ENCODE measurements around the gene DKK2.

DKK2 gene

DNA sequence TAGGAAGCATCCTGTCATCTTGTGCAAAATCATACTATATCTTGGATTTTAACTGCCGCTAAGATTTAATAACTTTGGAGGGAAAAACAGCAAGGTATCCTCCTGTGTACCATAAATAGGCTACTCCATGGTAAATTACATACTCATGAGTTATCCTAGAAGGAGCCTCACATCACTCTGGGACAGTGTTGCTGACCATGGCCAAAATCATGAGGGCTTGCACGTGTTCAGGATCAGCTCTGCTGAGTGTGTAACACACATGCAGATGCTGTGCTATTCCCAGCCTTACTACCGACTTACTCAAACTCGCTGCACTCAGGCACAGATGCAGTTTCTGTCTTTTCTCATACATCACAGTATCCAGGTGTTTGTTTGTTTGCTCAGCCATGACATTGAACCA, 56.6 kb downstream of the DKK2 start:
- Histone ChIP-seq H3K27ac (ENCODE audit: low read depth, low read length) (no peak overlapping the region), H3K9me3 (ENCODE audit: control insufficient read depth, insufficient read depth, low read depth, low read length) (no peaks in the 10 kb centered on the region), H3K27me3 (ENCODE audit: control insufficient read depth, insufficient read depth, low read length) (no peaks in the 10 kb centered on the region), H3K4me1 (ENCODE audit: control insufficient read depth, insufficient read depth, low read length) (peaks cover 23% of the 10 kb centered on the region), H3K9ac (ENCODE audit: low read length) (no peak overlapping the region), H3K4me3 (ENCODE audit: low read depth, low read length) (no peak overlapping the region), H3K36me3 (ENCODE audit: control insufficient read depth, insufficient read depth, low read length) (no peaks in the 10 kb centered on the region)

DNA sequence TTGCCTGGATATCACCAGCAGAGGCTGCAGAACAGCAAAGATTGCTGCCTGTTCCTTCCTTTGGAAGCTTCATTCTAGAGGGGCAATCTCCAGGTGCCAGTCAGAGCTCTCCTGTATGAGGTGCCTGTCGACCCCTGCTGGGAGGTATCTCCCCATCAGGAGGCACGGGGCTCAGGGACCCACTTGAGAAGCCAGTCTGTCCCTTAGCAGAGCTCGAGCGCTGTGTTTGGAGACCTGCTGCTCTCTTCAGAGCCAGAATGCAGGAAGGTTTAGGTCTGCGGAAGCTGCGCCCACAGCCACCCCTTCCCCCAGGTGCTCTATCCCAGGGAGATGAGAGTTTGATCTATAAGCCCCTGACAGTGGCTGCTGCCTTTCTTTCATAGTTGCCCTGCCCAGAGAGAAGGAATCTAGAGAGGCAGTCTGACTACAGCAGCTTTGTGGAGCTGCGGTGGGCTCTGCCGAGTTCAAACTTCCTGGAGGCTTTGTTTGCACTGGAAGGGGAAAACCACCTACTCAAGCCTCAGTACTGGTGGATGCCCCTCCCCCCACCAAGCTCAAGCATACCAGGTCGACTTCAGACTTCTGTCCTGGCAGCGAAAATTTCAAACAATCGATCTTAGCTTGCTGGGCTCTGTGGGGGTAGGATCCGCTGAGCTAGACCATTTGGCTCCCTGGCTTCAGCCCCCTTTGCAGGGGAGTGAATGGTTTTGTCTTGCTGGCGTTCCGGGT, 57.9 kb downstream of the DKK2 start:
- peak overlapping the region; percentile 46; the same call in 1 of the 2 replicates for H3K27ac ChIP-seq (ENCODE audit: low read depth, low read length)
- peak overlapping the region; percentile 44; the same call in 1 of the 2 replicates for H3K4me3 ChIP-seq (ENCODE audit: low read depth, low read length)

DNA sequence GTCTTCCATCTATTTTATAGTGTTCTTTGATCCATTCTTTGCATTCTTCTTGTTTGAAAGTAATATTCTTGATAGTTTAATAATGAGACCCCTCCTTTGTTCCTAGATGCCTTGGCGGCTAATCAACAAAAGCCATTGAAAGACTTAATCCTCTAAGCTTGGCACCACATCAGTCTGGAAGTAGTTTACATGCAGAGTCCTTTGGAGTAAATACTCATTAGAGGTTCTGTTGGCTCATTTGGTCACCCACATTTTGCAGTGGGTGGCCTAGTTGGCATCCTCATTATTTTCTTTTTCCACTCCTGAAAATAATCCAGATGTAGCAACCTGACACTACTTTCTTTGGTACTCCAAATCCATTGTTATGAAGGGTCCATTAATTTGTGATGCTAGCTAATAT, 64.5 kb downstream of the DKK2 start:
- Histone ChIP-seq H3K4me1 (ENCODE audit: control insufficient read depth, insufficient read depth, low read length) (no peaks in the 10 kb centered on the region), H3K27ac (ENCODE audit: low read depth, low read length) (no peak overlapping the region), H3K36me3 (ENCODE audit: control insufficient read depth, insufficient read depth, low read length) (no peaks in the 10 kb centered on the region), H3K27me3 (ENCODE audit: control insufficient read depth, insufficient read depth, low read length) (no peaks in the 10 kb centered on the region), H3K4me3 (ENCODE audit: low read depth, low read length) (no peak overlapping the region), H3K9me3 (ENCODE audit: control insufficient read depth, insufficient read depth, low read depth, low read length) (no peaks in the 10 kb centered on the region; the same call in 1 of the 2 replicates), H3K9ac (ENCODE audit: low read length) (no peak overlapping the region)

More for the DNA sequence above, 57.9 kb downstream of the DKK2 start:
- H3K9ac ChIP-seq (ENCODE audit: low read length), result peak overlapping the region; percentile 49
- H3K9me3 ChIP-seq (ENCODE audit: control insufficient read depth, insufficient read depth, low read depth, low read length), result no peaks in the 10 kb centered on the region; the same call in 1 of the 2 replicates
- H3K36me3 ChIP-seq (ENCODE audit: control insufficient read depth, insufficient read depth, low read length), result no peaks in the 10 kb centered on the region
- H3K27me3 ChIP-seq (ENCODE audit: control insufficient read depth, insufficient read depth, low read length), result no peaks in the 10 kb centered on the region
- H3K4me1 ChIP-seq (ENCODE audit: control insufficient read depth, insufficient read depth, low read length), result peaks cover 23% of the 10 kb centered on the region

DNA sequence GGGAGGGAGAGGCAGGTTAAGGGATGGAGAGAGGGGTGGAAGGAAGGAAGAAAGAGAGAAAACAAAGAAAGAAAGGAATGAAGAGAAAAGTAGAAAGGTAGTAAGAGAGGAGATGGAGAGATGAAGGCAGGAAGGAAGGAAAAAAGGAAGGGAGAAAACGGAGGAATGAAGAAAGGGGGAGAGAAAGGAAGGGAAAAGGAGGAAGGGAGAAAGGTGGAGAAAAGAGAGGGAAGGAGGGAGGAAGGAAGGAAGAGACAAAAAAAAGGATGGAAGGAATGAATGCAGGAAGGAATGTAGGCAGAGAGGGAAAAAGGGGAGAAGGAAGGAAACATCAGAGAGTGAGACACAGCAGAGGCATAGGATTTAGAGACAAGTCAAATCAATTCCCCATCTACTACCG, 68.2 kb downstream of the DKK2 start:
- no peaks in the 10 kb centered on the region for H3K9me3 ChIP-seq (ENCODE audit: control insufficient read depth, insufficient read depth, low read depth, low read length)
- H3K36me3 ChIP-seq (ENCODE audit: control insufficient read depth, insufficient read depth, low read length), result no peaks in the 10 kb centered on the region
- H3K9ac ChIP-seq (ENCODE audit: low read length), result no peak overlapping the region
- no peaks in the 10 kb centered on the region for H3K4me1 ChIP-seq (ENCODE audit: control insufficient read depth, insufficient read depth, low read length)
- H3K27ac ChIP-seq (ENCODE audit: low read depth, low read length), result no peak overlapping the region
- no peak overlapping the region for H3K4me3 ChIP-seq (ENCODE audit: low read depth, low read length)
- no peaks in the 10 kb centered on the region for H3K27me3 ChIP-seq (ENCODE audit: control insufficient read depth, insufficient read depth, low read length)

DNA sequence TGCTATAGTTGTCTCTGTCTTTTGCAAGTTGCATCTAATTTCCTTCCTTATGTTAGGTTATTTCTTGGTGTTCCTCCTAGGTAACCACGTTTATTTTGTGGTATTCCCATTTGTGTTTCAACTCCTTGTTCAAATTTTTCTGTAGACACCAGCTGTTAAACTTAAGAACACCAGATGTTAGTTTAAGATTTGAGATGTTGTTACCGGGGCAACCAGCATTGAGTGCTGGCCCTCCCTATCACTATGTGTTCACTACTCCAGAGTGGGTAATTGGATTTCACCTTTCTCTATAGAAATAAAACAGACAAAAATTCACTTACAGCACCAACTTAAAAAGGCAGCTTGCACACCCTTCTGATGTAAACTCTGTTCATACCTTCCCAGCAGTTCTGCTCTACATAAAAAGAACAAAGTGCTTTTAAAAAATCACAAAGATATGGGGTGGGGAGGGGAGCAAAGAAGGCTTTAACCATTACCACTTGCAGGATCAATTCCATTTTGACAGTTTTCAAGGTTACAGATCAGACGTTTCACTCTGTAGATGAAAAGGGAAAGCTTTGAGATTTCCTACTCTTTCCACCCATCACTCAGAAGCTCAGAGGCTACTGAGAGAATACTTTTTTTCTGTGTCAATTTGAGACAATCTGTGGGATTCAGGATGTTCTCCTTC, 82.9 kb downstream of the DKK2 start:
- no peaks in the 10 kb centered on the region for H3K27me3 ChIP-seq (ENCODE audit: control insufficient read depth, insufficient read depth, low read length)
- no peak overlapping the region for H3K9ac ChIP-seq (ENCODE audit: low read length)
- H3K4me1 ChIP-seq (ENCODE audit: control insufficient read depth, insufficient read depth, low read length), result no peaks in the 10 kb centered on the region
- no peaks in the 10 kb centered on the region for H3K9me3 ChIP-seq (ENCODE audit: control insufficient read depth, insufficient read depth, low read depth, low read length)
- no peak overlapping the region for H3K27ac ChIP-seq (ENCODE audit: low read depth, low read length)
- H3K36me3 ChIP-seq (ENCODE audit: control insufficient read depth, insufficient read depth, low read length), result no peaks in the 10 kb centered on the region
- no peak overlapping the region for H3K4me3 ChIP-seq (ENCODE audit: low read depth, low read length)

DNA sequence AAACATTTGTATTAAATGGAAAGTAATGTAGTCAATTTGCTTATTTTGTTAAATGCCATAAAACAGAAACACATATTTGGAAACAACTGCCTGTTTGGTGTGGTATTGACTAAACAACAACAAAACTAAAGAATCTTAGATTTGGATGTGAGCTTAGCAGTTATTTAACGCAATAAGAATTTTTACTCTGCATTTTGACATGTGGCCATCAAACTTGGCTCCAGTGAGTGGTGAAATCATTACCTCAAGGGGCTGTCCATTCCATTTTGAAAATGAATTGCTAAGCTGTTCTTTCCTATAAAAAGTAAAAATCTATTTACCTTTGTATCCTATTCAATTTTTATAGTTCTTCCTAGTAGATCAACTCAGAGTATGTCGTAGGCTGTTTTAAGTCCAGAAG, 84.2 kb downstream of the DKK2 start:
- no peak overlapping the region for H3K4me3 ChIP-seq (ENCODE audit: low read depth, low read length)
- no peak overlapping the region for H3K27ac ChIP-seq (ENCODE audit: low read depth, low read length)
- no peaks in the 10 kb centered on the region for H3K4me1 ChIP-seq (ENCODE audit: control insufficient read depth, insufficient read depth, low read length)
- H3K9ac ChIP-seq (ENCODE audit: low read length), result no peak overlapping the region
- no peaks in the 10 kb centered on the region for H3K27me3 ChIP-seq (ENCODE audit: control insufficient read depth, insufficient read depth, low read length)
- no peaks in the 10 kb centered on the region for H3K9me3 ChIP-seq (ENCODE audit: control insufficient read depth, insufficient read depth, low read depth, low read length)
- H3K36me3 ChIP-seq (ENCODE audit: control insufficient read depth, insufficient read depth, low read length), result no peaks in the 10 kb centered on the region

DNA sequence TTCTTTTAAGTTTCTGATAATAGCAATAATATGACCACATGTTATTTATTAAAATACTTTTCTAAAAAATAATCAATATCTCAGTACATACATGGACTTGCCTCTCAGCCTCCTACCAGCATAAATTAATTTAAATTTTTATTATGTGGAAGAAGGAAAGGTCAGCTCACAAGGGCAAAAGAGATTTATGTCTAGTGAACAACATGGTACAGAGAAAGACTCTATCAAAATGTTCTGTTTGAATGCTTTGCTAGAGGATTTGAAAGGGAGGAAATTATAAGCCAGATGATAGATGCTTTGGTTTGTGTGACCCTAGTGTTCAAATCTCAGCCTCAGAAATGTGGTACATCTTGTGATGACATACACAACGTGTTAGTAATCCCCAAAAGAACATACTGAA, 94.3 kb downstream of the DKK2 start:
- H3K36me3 ChIP-seq (ENCODE audit: control insufficient read depth, insufficient read depth, low read length), result no peaks in the 10 kb centered on the region
- no peak overlapping the region for H3K9ac ChIP-seq (ENCODE audit: low read length)
- H3K27ac ChIP-seq (ENCODE audit: low read depth, low read length), result no peak overlapping the region
- no peaks in the 10 kb centered on the region for H3K9me3 ChIP-seq (ENCODE audit: control insufficient read depth, insufficient read depth, low read depth, low read length)
- no peaks in the 10 kb centered on the region for H3K27me3 ChIP-seq (ENCODE audit: control insufficient read depth, insufficient read depth, low read length)
- no peak overlapping the region for H3K4me3 ChIP-seq (ENCODE audit: low read depth, low read length)
- no peaks in the 10 kb centered on the region for H3K4me1 ChIP-seq (ENCODE audit: control insufficient read depth, insufficient read depth, low read length)

DNA sequence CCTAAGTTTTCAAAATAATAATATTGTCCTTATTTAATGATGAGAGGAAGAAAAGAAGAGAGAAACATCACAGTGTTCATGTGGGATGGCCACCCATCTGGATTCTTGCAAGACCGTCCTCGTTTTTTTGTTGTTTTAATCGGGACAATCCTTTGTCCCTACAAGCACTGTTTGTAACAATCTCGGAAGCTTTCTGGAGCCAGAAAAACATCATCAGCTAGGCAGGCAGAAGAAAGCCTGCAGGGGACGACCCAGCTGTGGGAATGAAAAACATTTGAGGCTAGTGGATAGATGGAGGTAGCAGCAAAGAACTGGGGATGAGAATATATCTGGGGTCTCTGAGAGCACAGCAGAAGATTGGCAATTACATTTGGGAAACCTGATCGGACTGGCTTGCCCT, 105.6 kb downstream of the DKK2 start:
- Histone ChIP-seq H3K9me3 (ENCODE audit: control insufficient read depth, insufficient read depth, low read depth, low read length) (no peaks in the 10 kb centered on the region), H3K9ac (ENCODE audit: low read length) (no peak overlapping the region), H3K27me3 (ENCODE audit: control insufficient read depth, insufficient read depth, low read length) (no peaks in the 10 kb centered on the region), H3K36me3 (ENCODE audit: control insufficient read depth, insufficient read depth, low read length) (no peaks in the 10 kb centered on the region), H3K27ac (ENCODE audit: low read depth, low read length) (no peak overlapping the region), H3K4me3 (ENCODE audit: low read depth, low read length) (no peak overlapping the region), H3K4me1 (ENCODE audit: control insufficient read depth, insufficient read depth, low read length) (peaks cover 5% of the 10 kb centered on the region; the same call in 1 of the 2 replicates)

DNA sequence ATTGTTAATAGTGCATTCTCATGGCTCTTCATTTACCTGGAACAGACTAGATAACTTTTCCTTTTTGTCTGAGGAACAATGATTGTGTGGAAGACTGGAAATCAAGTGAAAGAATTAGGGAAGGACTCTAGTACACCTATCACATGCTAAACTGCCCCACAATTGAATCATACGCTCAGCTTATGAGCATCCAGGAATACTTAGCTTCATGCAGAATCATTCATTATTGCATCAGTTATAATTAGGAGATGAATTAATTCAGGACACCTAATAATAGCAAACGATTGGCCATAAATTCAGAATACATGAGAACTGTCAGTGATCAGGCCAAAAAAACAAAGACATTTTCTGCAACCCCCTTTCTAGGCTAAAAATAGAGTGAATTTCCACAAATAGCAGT, 106.9 kb downstream of the DKK2 start:
- no peaks in the 10 kb centered on the region for H3K36me3 ChIP-seq (ENCODE audit: control insufficient read depth, insufficient read depth, low read length)

DNA sequence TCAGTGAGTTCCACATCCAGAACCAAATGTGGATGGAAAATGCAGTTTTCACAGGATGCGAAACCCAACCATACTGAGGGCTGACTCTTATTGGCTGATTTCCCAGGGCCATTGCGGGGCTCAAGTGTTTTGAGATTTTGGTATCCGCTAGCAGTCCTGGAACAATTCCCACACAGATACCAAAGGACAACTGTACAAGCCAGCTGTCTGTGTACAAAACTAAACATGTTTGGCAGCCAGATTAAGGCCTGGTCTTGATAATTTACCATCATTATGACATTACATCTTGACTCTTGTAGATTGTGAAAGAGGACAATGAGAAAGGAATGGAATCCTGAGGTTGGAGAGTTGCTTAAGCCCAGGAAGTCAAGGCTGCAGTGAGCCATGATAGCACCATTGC, 121.9 kb downstream of the DKK2 start:
- Histone ChIP-seq H3K27ac (ENCODE audit: low read depth, low read length) (no peak overlapping the region), H3K4me3 (ENCODE audit: low read depth, low read length) (no peak overlapping the region), H3K9me3 (ENCODE audit: control insufficient read depth, insufficient read depth, low read depth, low read length) (no peaks in the 10 kb centered on the region), H3K9ac (ENCODE audit: low read length) (no peak overlapping the region), H3K36me3 (ENCODE audit: control insufficient read depth, insufficient read depth, low read length) (no peaks in the 10 kb centered on the region), H3K27me3 (ENCODE audit: control insufficient read depth, insufficient read depth, low read length) (no peaks in the 10 kb centered on the region), H3K4me1 (ENCODE audit: control insufficient read depth, insufficient read depth, low read length) (no peaks in the 10 kb centered on the region)

More for the DNA sequence above, 106.9 kb downstream of the DKK2 start:
- no peak overlapping the region for H3K9ac ChIP-seq (ENCODE audit: low read length)
- no peak overlapping the region for H3K27ac ChIP-seq (ENCODE audit: low read depth, low read length)
- H3K9me3 ChIP-seq (ENCODE audit: control insufficient read depth, insufficient read depth, low read depth, low read length), result no peaks in the 10 kb centered on the region
- H3K4me1 ChIP-seq (ENCODE audit: control insufficient read depth, insufficient read depth, low read length), result peaks cover 5% of the 10 kb centered on the region; the same call in 1 of the 2 replicates
- no peak overlapping the region for H3K4me3 ChIP-seq (ENCODE audit: low read depth, low read length)
- H3K27me3 ChIP-seq (ENCODE audit: control insufficient read depth, insufficient read depth, low read length), result no peaks in the 10 kb centered on the region

DNA sequence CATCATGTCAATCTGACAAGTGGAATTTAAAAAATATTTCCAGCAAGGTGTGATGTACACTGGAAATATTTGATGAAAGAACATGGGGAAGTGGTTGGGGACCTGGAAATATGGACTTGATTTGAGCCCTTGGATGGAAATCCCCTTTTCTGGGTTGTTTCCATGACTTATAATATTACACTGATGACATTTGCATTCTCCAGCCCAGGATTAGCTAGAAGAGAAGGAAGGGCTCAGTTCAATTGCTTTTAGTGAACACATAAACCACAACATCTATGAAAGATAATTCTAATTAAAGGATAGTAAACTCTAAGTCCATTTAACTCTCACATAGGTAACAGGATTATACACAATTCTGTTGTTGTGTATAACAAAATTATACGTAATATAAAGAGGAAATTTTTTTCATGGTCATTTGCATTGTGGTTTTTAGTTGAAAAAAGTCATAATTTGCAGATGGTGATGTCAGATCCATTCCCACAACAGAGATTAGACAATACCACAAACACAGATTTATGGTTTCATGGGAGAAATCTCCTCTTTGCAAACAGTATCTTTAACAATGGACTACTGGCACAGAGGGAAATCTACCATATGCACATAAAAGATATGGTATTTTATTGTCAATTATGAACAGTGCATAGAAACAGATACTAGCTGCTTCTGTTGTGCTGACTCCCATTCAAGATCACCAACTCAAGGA, 126.5 kb downstream of the DKK2 start:
- H3K27me3 ChIP-seq (ENCODE audit: control insufficient read depth, insufficient read depth, low read length), result no peaks in the 10 kb centered on the region

More for the DNA sequence above, 126.5 kb downstream of the DKK2 start:
- no peak overlapping the region for H3K9ac ChIP-seq (ENCODE audit: low read length)
- no peak overlapping the region for H3K27ac ChIP-seq (ENCODE audit: low read depth, low read length)
- no peaks in the 10 kb centered on the region for H3K4me1 ChIP-seq (ENCODE audit: control insufficient read depth, insufficient read depth, low read length)
- no peaks in the 10 kb centered on the region for H3K36me3 ChIP-seq (ENCODE audit: control insufficient read depth, insufficient read depth, low read length)
- no peaks in the 10 kb centered on the region for H3K9me3 ChIP-seq (ENCODE audit: control insufficient read depth, insufficient read depth, low read depth, low read length)
- no peak overlapping the region for H3K4me3 ChIP-seq (ENCODE audit: low read depth, low read length)
